Measurements from ENCODE around the gene C1GALT1.

C1GALT1 gene

DNA sequence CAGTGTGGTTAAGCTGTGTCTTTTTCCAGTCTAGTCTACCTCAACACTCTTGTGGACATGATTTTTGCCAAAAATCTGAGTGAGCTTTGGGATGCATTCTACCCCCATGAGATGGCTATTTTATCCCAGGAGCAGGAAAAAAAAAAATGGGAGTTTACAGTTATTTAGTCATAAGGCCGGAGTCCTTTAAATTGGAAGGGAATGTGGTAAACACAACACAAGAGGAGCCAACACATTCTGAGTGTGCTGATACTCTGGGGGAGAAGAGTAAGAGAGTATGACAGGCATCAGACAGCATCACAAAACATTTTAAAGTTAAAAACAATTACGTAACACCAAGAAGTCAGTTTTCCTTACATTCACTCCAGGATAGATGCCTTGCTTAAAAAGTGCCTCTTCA lies 46.1 kb downstream of the C1GALT1 start:
- H2AFZ ChIP-seq (ENCODE audit: low read length), result no peak overlapping the region
- no peaks in the 10 kb centered on the region for H4K20me1 ChIP-seq (ENCODE audit: insufficient read depth, low read length)
- peaks cover 50% of the 10 kb centered on the region for H3K36me3 ChIP-seq (ENCODE audit: insufficient read depth, low read length)
- no peak overlapping the region for H3K9ac ChIP-seq (ENCODE audit: low read length)
- H3K79me2 ChIP-seq (ENCODE audit: insufficient read depth, low read length), result peaks cover 70% of the 10 kb centered on the region
- no peaks in the 10 kb centered on the region for H3K9me2 ChIP-seq (ENCODE audit: low read depth, low read length)
- H3K4me2 ChIP-seq (ENCODE audit: low read length), result no peak overlapping the region
- no peak overlapping the region for H3K4me3 ChIP-seq (ENCODE audit: low read depth, low read length, poor library complexity, severe bottlenecking)
- no peak for TF ChIP-seq EZH2 (IDR thresholded peaks at IDR 0.05; ENCODE audit: borderline replicate concordance, low read length)
- no peak for TF ChIP-seq CTCF (IDR thresholded peaks at IDR 0.05; ENCODE audit: low read length)
- no peaks in the 10 kb centered on the region for H3K27me3 ChIP-seq (ENCODE audit: insufficient read depth, low read length)
- H3F3A ChIP-seq (ENCODE audit: insufficient read depth, low read length), result no peaks in the 10 kb centered on the region
- no peak overlapping the region for H3K27ac ChIP-seq (ENCODE audit: low read depth, low read length, poor library complexity, severe bottlenecking)
- H3K4me1 ChIP-seq (ENCODE audit: insufficient read depth, low read length, severe bottlenecking), result no peaks in the 10 kb centered on the region
- H3K9me3 ChIP-seq (ENCODE audit: low read length), result peaks cover 18% of the 10 kb centered on the region

- Histone ChIP-seq H3K4me2 (ENCODE audit: low read length) (no peak overlapping the region), H3K9me3 (ENCODE audit: low read length) (peaks cover 18% of the 10 kb centered on the region), H4K20me1 (ENCODE audit: insufficient read depth, low read length) (no peaks in the 10 kb centered on the region), H3K9ac (ENCODE audit: low read length) (no peak overlapping the region), H3K9me2 (ENCODE audit: low read depth, low read length) (no peaks in the 10 kb centered on the region), H3K4me1 (ENCODE audit: insufficient read depth, low read length, severe bottlenecking) (no peaks in the 10 kb centered on the region), H3K36me3 (ENCODE audit: insufficient read depth, low read length) (peaks cover 46% of the 10 kb centered on the region), H3K79me2 (ENCODE audit: insufficient read depth, low read length) (peaks cover 65% of the 10 kb centered on the region), H2AFZ (ENCODE audit: low read length) (no peak overlapping the region), H3K27ac (ENCODE audit: low read depth, low read length, poor library complexity, severe bottlenecking) (no peak overlapping the region), H3K27me3 (ENCODE audit: insufficient read depth, low read length) (no peaks in the 10 kb centered on the region), H3K4me3 (ENCODE audit: low read depth, low read length, poor library complexity, severe bottlenecking) (no peak overlapping the region), H3F3A (ENCODE audit: insufficient read depth, low read length) (no peaks in the 10 kb centered on the region)
- no peak for TF ChIP-seq EZH2 (IDR thresholded peaks at IDR 0.05; ENCODE audit: borderline replicate concordance, low read length)
- no peak for TF ChIP-seq CTCF (IDR thresholded peaks at IDR 0.05; ENCODE audit: low read length)
Observed at GRCh38 chr7:7228967-7229366, 46.6 kb downstream of the C1GALT1 start.

- H3K4me2 ChIP-seq (ENCODE audit: low read length), result no peak overlapping the region
- no peak overlapping the region for H3K9ac ChIP-seq (ENCODE audit: low read length)
- no peak for TF ChIP-seq EZH2 (IDR thresholded peaks at IDR 0.05; ENCODE audit: borderline replicate concordance, low read length)
- no peak for TF ChIP-seq CTCF (IDR thresholded peaks at IDR 0.05; ENCODE audit: low read length)
- no peak overlapping the region for H3K27ac ChIP-seq (ENCODE audit: low read depth, low read length, poor library complexity, severe bottlenecking)
- no peaks in the 10 kb centered on the region for H3K4me1 ChIP-seq (ENCODE audit: insufficient read depth, low read length, severe bottlenecking)
- H4K20me1 ChIP-seq (ENCODE audit: insufficient read depth, low read length), result no peaks in the 10 kb centered on the region
- H3K9me3 ChIP-seq (ENCODE audit: low read length), result peaks cover 11% of the 10 kb centered on the region
- H3K4me3 ChIP-seq (ENCODE audit: low read depth, low read length, poor library complexity, severe bottlenecking), result no peak overlapping the region
- no peaks in the 10 kb centered on the region for H3K9me2 ChIP-seq (ENCODE audit: low read depth, low read length)
- H3K27me3 ChIP-seq (ENCODE audit: insufficient read depth, low read length), result no peaks in the 10 kb centered on the region
- no peak overlapping the region for H2AFZ ChIP-seq (ENCODE audit: low read length)
- peaks cover 48% of the 10 kb centered on the region for H3K79me2 ChIP-seq (ENCODE audit: insufficient read depth, low read length)
- H3F3A ChIP-seq (ENCODE audit: insufficient read depth, low read length), result no peaks in the 10 kb centered on the region
- peaks cover 47% of the 10 kb centered on the region for H3K36me3 ChIP-seq (ENCODE audit: insufficient read depth, low read length)
Observed at GRCh38 chr7:7231000-7231399, 48.7 kb downstream of the C1GALT1 start.

Data from OCI-LY1 (cell line).